GM12873 (cell line): ENCODE results near the gene NDUFS7.

Source experiments
- TF ChIP-seq, protein P1 (sequence below): IDR thresholded peaks from 2 replicates; pipeline ENCODE4 v1.5.1; 2012; ENCODE audit warnings: low read depth, mild to moderate bottlenecking, moderate library complexity, low read length, control low read depth; ENCODE audit not compliant: insufficient read depth; ENCODE audit errors: missing control alignments

NDUFS7 gene

DNA sequence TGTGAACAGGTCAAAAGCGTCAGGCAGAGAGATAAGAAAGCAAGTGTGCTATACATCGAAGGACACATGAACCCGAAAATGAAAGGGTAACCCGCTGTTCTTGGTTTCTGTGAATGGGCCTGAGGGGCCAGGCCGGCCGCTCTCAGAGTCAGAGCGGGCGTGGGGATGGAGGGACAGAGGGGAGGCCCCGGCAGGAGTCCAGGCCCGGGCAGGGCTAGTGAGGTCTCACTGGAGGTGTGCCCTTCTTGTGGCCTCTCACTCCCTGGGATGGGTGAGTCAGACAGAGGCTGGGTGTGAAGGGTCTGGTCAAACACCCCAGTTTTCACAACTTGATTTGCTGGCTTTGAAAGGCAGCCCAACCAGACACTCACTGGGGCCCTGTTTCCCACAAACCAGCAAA is 17.4 kb upstream of the NDUFS7 start:
- TF ChIP-seq, protein P1, sequence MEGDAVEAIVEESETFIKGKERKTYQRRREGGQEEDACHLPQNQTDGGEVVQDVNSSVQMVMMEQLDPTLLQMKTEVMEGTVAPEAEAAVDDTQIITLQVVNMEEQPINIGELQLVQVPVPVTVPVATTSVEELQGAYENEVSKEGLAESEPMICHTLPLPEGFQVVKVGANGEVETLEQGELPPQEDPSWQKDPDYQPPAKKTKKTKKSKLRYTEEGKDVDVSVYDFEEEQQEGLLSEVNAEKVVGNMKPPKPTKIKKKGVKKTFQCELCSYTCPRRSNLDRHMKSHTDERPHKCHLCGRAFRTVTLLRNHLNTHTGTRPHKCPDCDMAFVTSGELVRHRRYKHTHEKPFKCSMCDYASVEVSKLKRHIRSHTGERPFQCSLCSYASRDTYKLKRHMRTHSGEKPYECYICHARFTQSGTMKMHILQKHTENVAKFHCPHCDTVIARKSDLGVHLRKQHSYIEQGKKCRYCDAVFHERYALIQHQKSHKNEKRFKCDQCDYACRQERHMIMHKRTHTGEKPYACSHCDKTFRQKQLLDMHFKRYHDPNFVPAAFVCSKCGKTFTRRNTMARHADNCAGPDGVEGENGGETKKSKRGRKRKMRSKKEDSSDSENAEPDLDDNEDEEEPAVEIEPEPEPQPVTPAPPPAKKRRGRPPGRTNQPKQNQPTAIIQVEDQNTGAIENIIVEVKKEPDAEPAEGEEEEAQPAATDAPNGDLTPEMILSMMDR: no peak

DNA sequence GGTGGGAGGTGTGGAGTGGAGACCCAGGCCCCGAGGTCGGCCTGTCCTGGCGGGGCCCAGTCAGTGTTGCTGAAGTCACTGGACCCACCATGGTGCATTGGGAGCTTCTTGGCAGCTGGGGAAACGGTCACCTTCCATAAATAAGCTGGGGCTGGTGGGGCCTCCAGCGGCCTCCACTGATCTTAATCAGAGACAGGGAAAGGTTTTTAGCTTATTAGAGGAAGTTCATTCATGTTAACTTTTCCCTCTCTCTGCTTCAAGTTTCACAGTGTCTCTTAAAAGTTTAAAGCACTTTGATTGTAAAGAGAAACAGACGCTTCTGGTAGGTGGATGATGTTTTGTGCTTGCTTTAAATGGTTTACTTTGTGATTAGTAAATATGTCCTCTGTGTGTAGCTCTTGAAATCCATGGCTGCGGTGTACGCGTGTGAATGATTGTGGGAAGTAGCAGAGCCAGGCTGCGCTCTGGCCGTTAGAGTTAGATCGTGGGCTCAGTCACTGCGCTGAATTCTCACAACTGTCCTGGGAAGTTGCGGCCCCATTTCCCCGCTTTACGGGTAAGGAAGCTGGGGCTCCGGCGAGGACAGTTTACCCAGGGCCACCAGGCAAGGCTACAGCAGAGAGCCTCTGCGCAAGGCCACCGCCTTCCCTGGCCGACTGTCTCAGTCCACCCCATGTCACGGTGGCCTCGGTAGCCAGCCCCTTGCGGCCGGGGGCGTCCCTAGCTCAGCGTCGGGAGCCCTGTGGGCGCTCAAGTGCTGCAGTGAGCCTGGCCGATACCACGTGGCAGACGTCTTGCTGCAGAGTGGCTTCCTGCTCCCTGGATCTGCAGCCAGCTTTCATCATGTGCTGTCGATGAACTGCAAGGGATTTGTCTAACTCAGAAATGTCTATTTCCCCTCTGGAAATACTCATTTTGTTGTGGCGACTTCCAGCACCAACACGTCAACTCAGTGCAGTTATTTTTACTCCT is 16.5 kb upstream of the NDUFS7 start:
- TF ChIP-seq, protein P1: no peak

DNA sequence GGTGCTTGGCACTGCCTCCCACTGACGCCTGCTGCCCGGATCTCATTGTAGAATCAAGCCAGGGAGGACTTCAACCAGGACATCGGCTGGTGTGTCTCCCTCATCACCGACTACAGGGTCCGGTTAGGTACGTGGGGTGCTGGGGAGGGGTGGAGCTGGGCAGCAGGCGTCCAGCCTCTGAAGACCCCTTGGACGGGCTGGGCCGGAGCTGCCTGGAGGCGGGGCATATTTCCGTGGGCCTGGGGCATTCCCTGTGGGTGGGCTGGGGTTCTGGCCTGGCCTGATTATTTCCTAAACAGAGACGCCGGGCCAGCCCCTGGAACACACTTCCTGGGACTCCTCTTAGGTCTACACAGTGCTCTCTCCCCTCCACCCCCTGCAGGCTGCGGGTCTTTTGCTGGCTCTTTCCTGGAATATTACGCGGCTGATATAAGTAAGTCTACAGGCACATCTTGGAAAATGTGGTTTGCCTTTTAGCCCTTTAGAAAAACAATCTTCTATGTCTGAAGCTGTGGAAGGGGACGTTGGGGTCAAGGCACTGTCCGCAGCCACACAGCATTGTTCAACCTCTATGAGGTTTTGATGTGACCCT is 14.4 kb upstream of the NDUFS7 start:
- TF ChIP-seq, protein P1: no peak

DNA sequence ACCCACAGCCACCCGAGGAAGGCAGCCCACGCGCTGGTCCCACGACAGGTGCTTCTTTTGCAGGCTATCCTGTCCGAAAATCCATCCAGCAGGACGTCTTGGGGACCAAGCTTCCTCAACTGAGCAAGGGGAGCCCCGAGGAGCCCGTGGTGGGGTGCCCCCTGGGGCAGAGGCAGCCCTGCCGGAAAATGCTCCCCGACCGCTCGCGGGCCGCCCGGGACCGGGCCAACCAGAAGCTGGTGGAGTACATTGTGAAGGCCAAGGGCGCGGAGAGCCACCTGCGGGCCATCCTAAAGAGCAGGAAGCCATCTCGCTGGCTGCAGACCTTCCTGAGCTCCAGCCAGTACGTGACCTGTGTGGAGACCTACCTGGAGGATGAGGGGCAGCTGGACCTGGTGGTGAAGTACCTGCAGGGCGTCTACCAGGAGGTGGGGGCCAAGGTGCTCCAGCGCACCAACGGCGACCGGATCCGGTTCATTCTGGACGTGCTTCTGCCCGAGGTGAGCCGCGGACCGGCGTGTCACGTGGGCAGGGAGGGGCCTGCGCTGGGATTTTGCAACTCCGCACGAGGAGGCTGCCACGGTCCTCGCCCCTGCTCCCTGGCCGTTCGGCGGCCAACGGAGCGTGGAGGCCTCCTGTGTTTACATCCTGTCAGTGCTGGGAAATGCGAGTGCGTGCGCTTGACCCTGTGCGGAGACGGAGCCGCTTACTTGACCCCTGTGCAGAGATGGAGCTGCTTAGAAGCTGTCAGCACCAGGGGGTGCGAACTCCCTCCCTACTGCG is 12.9 kb upstream of the NDUFS7 start:
- TF ChIP-seq, protein P1: no peak

DNA sequence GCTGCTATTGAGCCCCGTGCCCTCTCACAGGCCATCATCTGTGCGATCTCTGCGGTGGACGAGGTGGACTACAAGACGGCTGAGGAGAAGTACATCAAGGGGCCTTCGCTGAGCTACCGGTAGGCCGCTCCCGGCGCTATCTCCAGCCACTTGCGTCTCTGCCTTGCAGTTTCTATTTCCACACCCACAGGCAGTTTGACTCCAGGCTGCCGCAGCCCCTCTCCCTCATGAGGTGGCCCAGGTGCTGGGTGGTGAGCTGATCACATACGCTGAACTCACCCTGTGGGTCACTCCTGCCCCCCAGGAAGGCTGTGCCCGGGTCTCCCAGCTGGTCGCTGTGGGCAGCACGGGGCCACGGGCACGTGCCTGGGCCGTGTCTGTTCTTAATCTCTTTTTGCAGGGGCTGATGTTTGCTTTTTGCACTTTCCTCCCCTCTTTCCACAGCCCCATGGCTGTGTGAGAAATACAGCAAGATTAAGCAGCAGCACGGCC is 10.6 kb upstream of the NDUFS7 start:
- TF ChIP-seq, protein P1: no peak

DNA sequence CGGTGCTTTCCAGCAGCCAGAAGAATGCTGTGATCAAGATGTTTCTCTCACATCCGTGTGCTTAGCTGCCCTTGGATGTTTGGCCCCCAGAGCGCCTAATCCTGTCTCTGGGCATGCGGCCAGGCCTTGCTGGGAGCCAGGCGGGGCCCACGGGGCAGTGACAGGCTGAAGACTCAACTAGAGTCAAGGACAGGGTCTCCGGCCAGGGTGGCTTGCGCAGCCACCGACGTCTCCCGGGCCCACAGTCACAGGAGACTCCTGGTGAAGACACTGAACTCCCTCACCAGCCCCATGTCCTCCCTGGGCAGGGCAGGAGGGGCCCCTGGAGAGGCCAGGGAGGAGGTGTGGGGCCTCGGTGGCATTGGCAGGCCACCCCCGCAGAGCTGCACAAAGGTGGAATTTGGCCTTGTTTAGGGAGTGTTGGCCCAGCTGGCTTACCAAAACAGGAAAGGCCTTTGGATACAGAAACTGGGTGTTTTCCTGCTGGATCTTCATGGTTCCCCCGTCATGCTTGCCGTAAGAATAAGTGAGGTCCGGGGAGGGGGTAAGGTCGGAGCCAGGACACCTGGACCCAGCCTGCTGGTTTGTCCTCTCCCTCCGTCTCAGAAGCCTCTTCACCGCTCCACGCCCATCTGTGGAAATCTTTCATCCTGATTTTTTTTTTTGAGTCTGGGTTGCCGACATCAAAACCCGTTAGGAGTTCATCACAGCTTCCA is 10.0 kb upstream of the NDUFS7 start:
- TF ChIP-seq, protein P1: no peak

DNA sequence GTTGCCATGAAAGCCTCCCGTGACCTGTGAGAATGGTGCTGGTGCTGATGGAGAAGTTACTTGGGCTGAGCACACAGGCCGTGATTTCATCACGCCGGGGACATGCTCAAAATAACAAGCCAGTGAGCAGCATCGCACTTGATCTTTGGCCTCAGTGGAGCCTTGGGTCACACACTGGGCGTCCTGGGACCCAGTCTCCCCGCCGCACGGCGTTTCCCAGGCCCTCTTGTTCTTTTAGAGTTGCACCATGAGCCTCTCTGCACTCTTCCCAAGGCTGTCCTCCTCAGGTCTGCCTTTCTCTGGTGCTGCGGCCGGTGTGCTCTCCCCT is 9.5 kb upstream of the NDUFS7 start:
- TF ChIP-seq, protein P1: no peak
